IMR-90 (cell line): ENCODE measurements around the gene ACTA2. TPM values are rescaled to one million over a fixed set of nuclear protein-coding genes. Genes with fewer than 3 reads are reported as not detected.

Experiments
- ATAC-seq: fragments of 200-7000 bp; cut with Tn5 transposase; 2 replicates; pipeline ENCODE4 v1.9.1; 2020; ENCODE audit warnings: low read depth, mild to moderate bottlenecking, moderate library complexity
- BruUV-seq: library from RNA; stranded (reverse); fragments of 400-500 nt; replicated peaks from 2 replicates; lab custom pipeline; 2021; lab: Mats Ljungman, UMichigan
- CTCF ChIA-PET: fragments of 300-600 bp; formaldehyde crosslinking; extraction: SDS; loops from one replicate; lab custom pipeline; 2021; ENCODE audit warnings: antibody characterized with exemption; lab: Yijun Ruan, JAX
- POLR2A ChIA-PET: fragments of 300-600 bp; sonication (Branson Sonifier 250); formaldehyde crosslinking; loops from one replicate; lab custom pipeline; 2022; ENCODE audit warnings: antibody characterized with exemption; ENCODE audit not compliant: unreplicated experiment; lab: Charles Lee
- DNase-seq: peaks from one replicate; pipeline ENCODE4 v3.0.0; 2013
- H2AFZ ChIP-seq: replicated peaks from 2 replicates; pipeline ENCODE3; 2013; ENCODE audit warnings: low read length, mild to moderate bottlenecking; ENCODE audit not compliant: poor library complexity
- H2AK5ac ChIP-seq: 2 replicates; pipeline ENCODE4 v1.6.1; 2013; ENCODE audit warnings: low read depth, low read length, inconsistent platforms
- H2AK9ac ChIP-seq: replicated peaks from 2 replicates; pipeline ENCODE3; 2013; ENCODE audit warnings: mild to moderate bottlenecking, low read depth, low read length, moderate library complexity; ENCODE audit not compliant: poor library complexity
- H2BK120ac ChIP-seq: 2 replicates; pipeline ENCODE4 v1.6.1; 2013; ENCODE audit warnings: low read depth, low read length, inconsistent platforms
- H2BK15ac ChIP-seq: 3 replicates; pipeline ENCODE4 v1.6.1; 2013; ENCODE audit warnings: low read depth, low read length, inconsistent platforms
- H2BK20ac ChIP-seq: 2 replicates; pipeline ENCODE4 v1.6.1; 2013; ENCODE audit warnings: low read depth, mild to moderate bottlenecking, inconsistent platforms, low read length, moderate library complexity
- H2BK5ac ChIP-seq: 2 replicates; pipeline ENCODE4 v1.6.1; 2013; ENCODE audit warnings: mild to moderate bottlenecking, low read depth, low read length, inconsistent platforms; ENCODE audit not compliant: poor library complexity, severe bottlenecking
- H3K14ac ChIP-seq: replicated peaks from 2 replicates; pipeline ENCODE4 v1.6.1; 2013; ENCODE audit warnings: low read depth, low read length, inconsistent platforms
- H3K18ac ChIP-seq: 2 replicates; pipeline ENCODE4 v1.6.1; 2013; ENCODE audit warnings: low read depth, low read length, control low read depth
- H3K23ac ChIP-seq: 2 replicates; pipeline ENCODE4 v1.6.1; 2013; ENCODE audit warnings: low read depth, low read length, inconsistent platforms
- H3K27ac ChIP-seq: 2 replicates; pipeline ENCODE4 v1.5.1; 2013; ENCODE audit warnings: mild to moderate bottlenecking, control low read depth, low read length; ENCODE audit not compliant: insufficient read depth
- H3K27me3 ChIP-seq: 2 replicates; pipeline ENCODE4 v1.6.1; 2013; ENCODE audit warnings: low read length; ENCODE audit not compliant: control insufficient read depth, insufficient read depth
- H3K36me3 ChIP-seq: 2 replicates; pipeline ENCODE4 v1.6.1; 2013; ENCODE audit warnings: low read length, mixed read lengths; ENCODE audit not compliant: control insufficient read depth, insufficient read depth
- H3K4ac ChIP-seq: 2 replicates; pipeline ENCODE4 v1.6.1; 2013; ENCODE audit warnings: low read depth, low read length, inconsistent platforms
- H3K4me1 ChIP-seq: 2 replicates; pipeline ENCODE4 v1.6.1; 2013; ENCODE audit warnings: low read length, mixed read lengths; ENCODE audit not compliant: control insufficient read depth, insufficient read depth
- H3K4me2 ChIP-seq: 2 replicates; pipeline ENCODE4 v1.6.1; 2013; ENCODE audit warnings: low read depth, mild to moderate bottlenecking, control low read depth, low read length, moderate library complexity
- H3K4me3 ChIP-seq: 2 replicates; pipeline ENCODE4 v1.5.1; 2013; ENCODE audit warnings: low read depth, mild to moderate bottlenecking, control low read depth, low read length, moderate library complexity; ENCODE audit not compliant: insufficient read depth
- H3K56ac ChIP-seq: 2 replicates; pipeline ENCODE4 v1.6.1; 2013; ENCODE audit warnings: low read length, inconsistent platforms; ENCODE audit not compliant: insufficient read depth; ENCODE audit errors: extremely low read depth
- H3K79me1 ChIP-seq, 2 experiments: 2 replicates each; pipeline ENCODE4 v1.6.1; 2013; ENCODE audit warnings: low read length in 2 of 2, inconsistent platforms in 1 of 2, low read depth in 1 of 2
- H3K9ac ChIP-seq: 2 replicates; pipeline ENCODE4 v1.6.1; 2013; ENCODE audit warnings: low read depth, low read length, control low read depth
- H3K9me1 ChIP-seq: 2 replicates; pipeline ENCODE4 v1.6.1; 2013; ENCODE audit warnings: low read length, inconsistent platforms; ENCODE audit not compliant: insufficient read depth
- H3K9me3 ChIP-seq: 2 replicates; pipeline ENCODE4 v1.6.1; 2013; ENCODE audit warnings: low read length; ENCODE audit not compliant: control insufficient read depth, insufficient read depth
- H4K20me1 ChIP-seq: 2 replicates; pipeline ENCODE4 v1.6.1; 2013; ENCODE audit warnings: low read length, inconsistent platforms; ENCODE audit not compliant: insufficient read depth
- H4K5ac ChIP-seq: 2 replicates; pipeline ENCODE4 v1.6.1; 2013; ENCODE audit warnings: mild to moderate bottlenecking, low read depth, low read length, control low read depth
- H4K8ac ChIP-seq, 2 experiments: 2 replicates each; pipeline ENCODE4 v1.6.1; 2013; ENCODE audit warnings: low read depth in 2 of 2, low read length in 2 of 2, control low read depth in 1 of 2, inconsistent platforms in 1 of 2
- H4K91ac ChIP-seq: 2 replicates; pipeline ENCODE4 v1.6.1; 2013; ENCODE audit warnings: low read depth, low read length, inconsistent platforms; ENCODE audit not compliant: insufficient read depth
- CEBPB ChIP-seq: IDR thresholded peaks from 2 replicates; pipeline ENCODE4 v1.6.1; 2012; ENCODE audit warnings: low read depth, low read length, improper control_type of control experiment
- CTCF ChIP-seq: conservative IDR thresholded peaks from 2 replicates; pipeline ENCODE4 v1.5.1; 2012; ENCODE audit warnings: mild to moderate bottlenecking, low read depth, low read length, improper control_type of control experiment
- MXI1 ChIP-seq: IDR thresholded peaks from 2 replicates; pipeline ENCODE4 v1.6.1; 2012; ENCODE audit warnings: low read depth, mild to moderate bottlenecking, low read length, moderate library complexity, borderline replicate concordance
- SMC3 ChIP-seq: fragments of 150-350 bp; IDR thresholded peaks from 2 replicates; pipeline ENCODE4 v1.6.1; 2016; ENCODE audit warnings: low read depth, mild to moderate bottlenecking, antibody characterized with exemption, low read length, moderate library complexity
- USF2 ChIP-seq: fragments of 150-350 bp; IDR thresholded peaks from 2 replicates; pipeline ENCODE4 v1.6.1; 2017; ENCODE audit warnings: mild to moderate bottlenecking, antibody characterized with exemption, low read length, low read depth
- dilution Hi-C: fragments of 300-500 bp; cut with HindIII; formaldehyde crosslinking; loops from one replicate; pipeline ENCODE4 v1.14.3; 2018; ENCODE audit warnings: low sequenced_read_pairs; ENCODE audit not compliant: unreplicated experiment
- in situ Hi-C: fragments of 300-500 bp; cut with MboI; formaldehyde crosslinking; loops from 3 replicates; pipeline ENCODE4 v1.14.3; 2019; ENCODE audit warnings: low sequenced_read_pairs, inconsistent platforms, mixed read lengths
- intact Hi-C: fragments of 100-400 bp; cut with micrococcal nuclease; formaldehyde crosslinking; loops from 2 replicates; pipeline ENCODE4 v1.10.0; 2022
- polyA plus RNA-seq, 3 experiments: library from polyadenylated mRNA; depleted of rRNA; stranded (reverse); fragments of >200 nt; gene quantifications; 2 replicates each; pipeline ENCODE4 v1.2.3, GENCODE V29; 2012; ENCODE audit warnings: low replicate concordance in 1 of 3
- total RNA-seq: library from RNA; depleted of rRNA; stranded (reverse); fragments of >200 nt; gene quantifications from 2 replicates; pipeline ENCODE4 v1.2.3, GENCODE V29; 2012

Gene ACTA2
- total and polyA plus RNA-seq, 2 of the 4 experiments (the other 2 are of a cell fraction) = 978 to 1,235 TPM

DNA sequence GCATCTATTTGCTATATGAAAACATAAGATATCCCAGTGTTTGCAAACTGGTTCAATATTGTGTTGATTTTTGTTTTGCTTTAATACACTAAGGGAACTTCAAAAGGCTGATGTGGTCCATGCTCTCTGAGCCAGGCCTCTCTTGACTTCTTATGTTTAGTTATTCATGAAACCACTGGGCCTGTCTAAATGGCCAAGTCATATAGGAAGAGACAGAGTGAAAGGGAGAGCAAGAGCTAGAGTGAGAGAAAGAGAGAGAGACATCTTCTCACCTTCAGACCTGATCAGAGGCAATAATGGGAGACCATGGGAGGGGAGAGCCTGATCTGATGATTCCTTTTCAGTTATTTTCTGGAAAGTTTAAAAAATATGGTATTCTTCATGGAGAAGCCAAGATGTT is 32.0 kb upstream of the ACTA2 start:
- Histone ChIP-seq H3K56ac (no peak overlapping the region), H3K79me1 (peaks cover 37 to 62% of the 10 kb centered on the region in 2 experiments), H4K20me1 (0 out of 2 replicates have a peak, but pooled peaks cover 3% of the 10 kb centered on the region), H3K18ac (no peak overlapping the region), H2AK9ac (no peak overlapping the region), H4K91ac (no peak overlapping the region), H3K4me3 (no peak overlapping the region), H3K14ac (no peak overlapping the region), H2BK5ac (no peak overlapping the region), H3K27me3 (no peaks in the 10 kb centered on the region), H2BK15ac (no peak overlapping the region), H3K27ac (no peak overlapping the region), H3K36me3 (no peaks in the 10 kb centered on the region; the same call in 1 of the 2 replicates), H3K4me1 (peaks cover 13% of the 10 kb centered on the region), H3K23ac (peak overlapping the region; percentile 31; the same call in 1 of the 2 replicates), H3K9me1 (peaks cover 7% of the 10 kb centered on the region; the same call in 1 of the 2 replicates), H4K5ac (no peak overlapping the region), H3K9ac (no peak overlapping the region), H3K9me3 (no peaks in the 10 kb centered on the region), H4K8ac (no peak overlapping the region), H3K4me2 (no peak overlapping the region), H2AK5ac (no peak overlapping the region), H2BK20ac (no peak overlapping the region), H2AFZ (no peak overlapping the region), H3K4ac (no peak overlapping the region), H2BK120ac (no peak overlapping the region)
- no peak for TF ChIP-seq SMC3
- TF ChIP-seq CTCF = no peak
- TF ChIP-seq USF2 = no peak
- TF ChIP-seq MXI1 = no peak
- TF ChIP-seq CEBPB = no peak
- no peak for ATAC-seq
- intact Hi-C loops (no loop called here), in situ Hi-C loops (loop anchor here (5.0 kb wide), 1 partner anchor 42 kb away; no protein-coding TSS in a partner anchor), dilution Hi-C loops (no loop called here)
- ChIA-PET CTCF (no interaction called here), POLR2A (no interaction called here)
- no TSS peak for BruUV-seq
- no peak for DNase-seq
